Glutamatergic neuron (in vitro differentiated cells): ENCODE data around the gene FAM107B. TPM values are rescaled to one million over a fixed set of nuclear protein-coding genes. Genes with fewer than 3 reads are reported as not detected.

Source experiments
- DNase-seq: peaks from one replicate; pipeline ENCODE4 v3.0.0; 2022
- H3K27ac Mint-ChIP-seq: one replicate; pipeline ENCODE4 v1.8.0; 2020; ENCODE audit warnings: mild to moderate bottlenecking, mixed read lengths, inconsistent platforms; ENCODE audit not compliant: unreplicated experiment
- H3K27me3 Mint-ChIP-seq: one replicate; pipeline ENCODE4 v1.8.0; 2020; ENCODE audit warnings: mild to moderate bottlenecking, moderate library complexity, mixed read lengths, inconsistent platforms; ENCODE audit not compliant: unreplicated experiment
- H3K36me3 Mint-ChIP-seq: one replicate; pipeline ENCODE4 v1.8.0; 2020; ENCODE audit warnings: mild to moderate bottlenecking, mixed read lengths, inconsistent platforms; ENCODE audit not compliant: unreplicated experiment
- H3K4me1 Mint-ChIP-seq: one replicate; pipeline ENCODE4 v1.8.0; 2020; ENCODE audit warnings: mild to moderate bottlenecking, low read depth, mixed read lengths, inconsistent platforms; ENCODE audit not compliant: unreplicated experiment
- H3K4me3 Mint-ChIP-seq: one replicate; pipeline ENCODE4 v1.8.0; 2020; ENCODE audit warnings: mild to moderate bottlenecking, mixed read lengths, inconsistent platforms; ENCODE audit not compliant: unreplicated experiment
- H3K9me3 Mint-ChIP-seq: one replicate; pipeline ENCODE4 v1.8.0; 2020; ENCODE audit warnings: mild to moderate bottlenecking, moderate library complexity, mixed read lengths, inconsistent platforms; ENCODE audit not compliant: unreplicated experiment
- CTCF ChIP-seq: fragments of 200-600 bp; sonication (generic); IDR thresholded peaks from one replicate; pipeline ENCODE4 v1.5.0; 2021; ENCODE audit not compliant: partially characterized antibody, unreplicated experiment
- total RNA-seq: library from RNA; stranded (reverse); fragmentation: NEBNext Ultra II Directional; extraction: Animal tissue kit (Norgen Biotek cat#: 25700); gene quantifications from one replicate; pipeline ENCODE4 v1.2.1, GENCODE V29; 2021; ENCODE audit not compliant: unreplicated experiment

The FAM107B gene
- total RNA-seq, 1 donor from 2014 or later, result 88.6 TPM

GRCh38 chr10:14604181-14605142, 170.2 kb downstream of the FAM107B start:
- Mint-ChIP-seq H3K4me3 (peak overlapping the region; percentile 98), H3K27me3 (peaks cover 13% of the 10 kb centered on the region), H3K4me1 (peaks cover 30% of the 10 kb centered on the region), H3K27ac (peak overlapping the region; percentile 90), H3K36me3 (peaks cover 3% of the 10 kb centered on the region), H3K9me3 (peaks cover 9% of the 10 kb centered on the region)
- no peak for TF ChIP-seq CTCF
- DNase-seq, result peak; percentile 84

- peaks cover 26% of the 10 kb centered on the region for H3K4me1 Mint-ChIP-seq
- H3K4me3 Mint-ChIP-seq, result peak overlapping the region; percentile 100
- DNase-seq, result peak; percentile 47
- no peak for TF ChIP-seq CTCF
- peaks cover 3% of the 10 kb centered on the region for H3K36me3 Mint-ChIP-seq
- peaks cover 13% of the 10 kb centered on the region for H3K27me3 Mint-ChIP-seq
- peak overlapping the region; percentile 99 for H3K27ac Mint-ChIP-seq
- peaks cover 9% of the 10 kb centered on the region for H3K9me3 Mint-ChIP-seq
Measured at GRCh38 chr10:14603534-14604102, 171.1 kb downstream of the FAM107B start.

GRCh38 chr10:14602807-14603533, 171.7 kb downstream of the FAM107B start:
- peaks cover 8% of the 10 kb centered on the region for H3K36me3 Mint-ChIP-seq
- no peak for TF ChIP-seq CTCF
- no peak for DNase-seq
- peaks cover 13% of the 10 kb centered on the region for H3K27me3 Mint-ChIP-seq
- H3K9me3 Mint-ChIP-seq, result peaks cover 8% of the 10 kb centered on the region
- peak overlapping the region; percentile 100 for H3K4me3 Mint-ChIP-seq
- H3K4me1 Mint-ChIP-seq, result peaks cover 23% of the 10 kb centered on the region
- H3K27ac Mint-ChIP-seq, result peak overlapping the region; percentile 99

GRCh38 chr10:14601872-14602725, 172.6 kb downstream of the FAM107B start:
- peaks cover 9% of the 10 kb centered on the region for H3K36me3 Mint-ChIP-seq
- peak overlapping the region; percentile 100 for H3K4me3 Mint-ChIP-seq
- no peak overlapping the region for H3K27ac Mint-ChIP-seq
- no peak for DNase-seq
- peaks cover 8% of the 10 kb centered on the region for H3K9me3 Mint-ChIP-seq
- H3K4me1 Mint-ChIP-seq, result peaks cover 20% of the 10 kb centered on the region
- H3K27me3 Mint-ChIP-seq, result peaks cover 13% of the 10 kb centered on the region
- no peak for TF ChIP-seq CTCF
